OCI-LY1 (cell line): Measurements from ENCODE around the gene EGR4.
"Not testable (repeated sequence)": the region's sequence is repeated elsewhere in the genome, so short reads cannot be mapped to it uniquely, and the experiment has no call there.

ENCODE experiments used
- H2AFZ ChIP-seq: fragments of 200-600 bp; sonication (generic), shearing (Covaris generic); 2 replicates; pipeline ENCODE4 v1.6.0; 2014; ENCODE audit warnings: antibody characterized with exemption, mild to moderate bottlenecking, low read length
- H3F3A ChIP-seq: fragments of 200-600 bp; sonication (generic), shearing (Covaris generic); 2 replicates; pipeline ENCODE4 v1.6.0; 2014; ENCODE audit warnings: mild to moderate bottlenecking, antibody characterized with exemption, low read length, moderate library complexity; ENCODE audit not compliant: insufficient read depth
- H3K27ac ChIP-seq: fragments of 200-600 bp; sonication (generic); 2 replicates; pipeline ENCODE4 v1.5.1; 2014; ENCODE audit warnings: low read length, mixed run types, mild to moderate bottlenecking, low read depth; ENCODE audit not compliant: poor library complexity, severe bottlenecking
- H3K27me3 ChIP-seq: fragments of 200-600 bp; sonication (generic); 2 replicates; pipeline ENCODE4 v1.6.0; 2014; ENCODE audit warnings: antibody characterized with exemption, mild to moderate bottlenecking, low read length, moderate library complexity; ENCODE audit not compliant: insufficient read depth
- H3K36me3 ChIP-seq: fragments of 200-600 bp; sonication (generic); 2 replicates; pipeline ENCODE4 v1.6.1; 2014; ENCODE audit warnings: mild to moderate bottlenecking, antibody characterized with exemption, low read length, moderate library complexity, mixed read lengths; ENCODE audit not compliant: insufficient read depth
- H3K4me1 ChIP-seq: fragments of 200-600 bp; sonication (generic); 2 replicates; pipeline ENCODE4 v1.5.1; 2014; ENCODE audit warnings: mild to moderate bottlenecking, low read length, moderate library complexity; ENCODE audit not compliant: insufficient read depth, severe bottlenecking
- H3K4me2 ChIP-seq: fragments of 200-600 bp; sonication (generic), shearing (Covaris generic); 2 replicates; pipeline ENCODE4 v1.6.1; 2014; ENCODE audit warnings: low read length
- H3K4me3 ChIP-seq: fragments of 200-600 bp; sonication (generic); 2 replicates; pipeline ENCODE4 v1.5.1; 2014; ENCODE audit warnings: low read length, low read depth, mild to moderate bottlenecking, mixed read lengths; ENCODE audit not compliant: poor library complexity, severe bottlenecking
- H3K79me2 ChIP-seq: fragments of 200-600 bp; shearing (Covaris generic); 2 replicates; pipeline ENCODE4 v1.6.1; 2016; ENCODE audit warnings: mixed run types, low read length, mixed read lengths; ENCODE audit not compliant: insufficient read depth
- H3K9ac ChIP-seq: fragments of 200-600 bp; sonication (generic), shearing (Covaris generic); 2 replicates; pipeline ENCODE4 v1.6.1; 2014; ENCODE audit warnings: mild to moderate bottlenecking, low read length, mixed read lengths
- H3K9me2 ChIP-seq: fragments of 200-600 bp; sonication (generic), shearing (Covaris generic); 2 replicates; pipeline ENCODE4 v1.6.1; 2014; ENCODE audit warnings: low read depth, mild to moderate bottlenecking, low read length, mixed read lengths
- H3K9me3 ChIP-seq: fragments of 200-600 bp; shearing (Covaris generic); 2 replicates; pipeline ENCODE4 v1.6.1; 2014; ENCODE audit warnings: low read length, mixed read lengths
- H4K20me1 ChIP-seq: fragments of 200-600 bp; sonication (generic), shearing (Covaris generic); 2 replicates; pipeline ENCODE4 v1.6.0; 2016; ENCODE audit warnings: mild to moderate bottlenecking, low read length; ENCODE audit not compliant: insufficient read depth
- EZH2 ChIP-seq: fragments of 200-600 bp; sonication (generic), shearing (Covaris generic); IDR thresholded peaks from 2 replicates; pipeline ENCODE4 v1.8.0; 2017; ENCODE audit warnings: borderline replicate concordance, mixed run types, mild to moderate bottlenecking, antibody characterized with exemption, low read length, moderate library complexity, mixed read lengths
- TF ChIP-seq, protein P1 (sequence below): fragments of 200-600 bp; sonication (generic), shearing (Covaris generic); IDR thresholded peaks from 2 replicates; pipeline ENCODE4 v1.5.1; 2017; ENCODE audit warnings: mild to moderate bottlenecking, antibody characterized with exemption, low read length, moderate library complexity, mixed read lengths

The EGR4 gene

DNA sequence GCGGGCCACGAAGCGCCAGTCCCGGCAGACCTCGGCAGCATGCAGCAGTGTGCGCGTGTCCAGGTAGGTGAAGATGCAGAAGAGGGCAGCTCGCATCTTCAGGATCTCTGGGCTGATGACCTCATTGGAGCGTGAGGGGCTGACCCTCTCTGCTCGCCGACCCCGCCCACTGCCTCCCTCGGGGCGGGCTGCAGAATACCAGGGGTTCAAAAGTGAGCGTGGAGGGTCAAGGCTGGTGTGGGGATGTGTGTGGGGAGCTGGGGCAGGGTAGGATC lies 29.1 kb downstream of the EGR4 start:
- H3K27me3 ChIP-seq, result no peaks in the 10 kb centered on the region
- no peaks in the 10 kb centered on the region for H4K20me1 ChIP-seq
- H3K4me3 ChIP-seq, result no peak overlapping the region
- H3K4me2 ChIP-seq, result no peak overlapping the region
- H3K4me1 ChIP-seq, result no peaks in the 10 kb centered on the region
- H3K79me2 ChIP-seq, result no peaks in the 10 kb centered on the region
- TF ChIP-seq, protein P1, sequence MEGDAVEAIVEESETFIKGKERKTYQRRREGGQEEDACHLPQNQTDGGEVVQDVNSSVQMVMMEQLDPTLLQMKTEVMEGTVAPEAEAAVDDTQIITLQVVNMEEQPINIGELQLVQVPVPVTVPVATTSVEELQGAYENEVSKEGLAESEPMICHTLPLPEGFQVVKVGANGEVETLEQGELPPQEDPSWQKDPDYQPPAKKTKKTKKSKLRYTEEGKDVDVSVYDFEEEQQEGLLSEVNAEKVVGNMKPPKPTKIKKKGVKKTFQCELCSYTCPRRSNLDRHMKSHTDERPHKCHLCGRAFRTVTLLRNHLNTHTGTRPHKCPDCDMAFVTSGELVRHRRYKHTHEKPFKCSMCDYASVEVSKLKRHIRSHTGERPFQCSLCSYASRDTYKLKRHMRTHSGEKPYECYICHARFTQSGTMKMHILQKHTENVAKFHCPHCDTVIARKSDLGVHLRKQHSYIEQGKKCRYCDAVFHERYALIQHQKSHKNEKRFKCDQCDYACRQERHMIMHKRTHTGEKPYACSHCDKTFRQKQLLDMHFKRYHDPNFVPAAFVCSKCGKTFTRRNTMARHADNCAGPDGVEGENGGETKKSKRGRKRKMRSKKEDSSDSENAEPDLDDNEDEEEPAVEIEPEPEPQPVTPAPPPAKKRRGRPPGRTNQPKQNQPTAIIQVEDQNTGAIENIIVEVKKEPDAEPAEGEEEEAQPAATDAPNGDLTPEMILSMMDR, result no peak
- H3K36me3 ChIP-seq, result peaks cover 74% of the 10 kb centered on the region
- H3K9me3 ChIP-seq, result no peaks in the 10 kb centered on the region
- H2AFZ ChIP-seq, result no peak overlapping the region
- no peaks in the 10 kb centered on the region for H3F3A ChIP-seq
- no peaks in the 10 kb centered on the region for H3K9me2 ChIP-seq
- H3K9ac ChIP-seq, result no peak overlapping the region
- no peak overlapping the region for H3K27ac ChIP-seq

DNA sequence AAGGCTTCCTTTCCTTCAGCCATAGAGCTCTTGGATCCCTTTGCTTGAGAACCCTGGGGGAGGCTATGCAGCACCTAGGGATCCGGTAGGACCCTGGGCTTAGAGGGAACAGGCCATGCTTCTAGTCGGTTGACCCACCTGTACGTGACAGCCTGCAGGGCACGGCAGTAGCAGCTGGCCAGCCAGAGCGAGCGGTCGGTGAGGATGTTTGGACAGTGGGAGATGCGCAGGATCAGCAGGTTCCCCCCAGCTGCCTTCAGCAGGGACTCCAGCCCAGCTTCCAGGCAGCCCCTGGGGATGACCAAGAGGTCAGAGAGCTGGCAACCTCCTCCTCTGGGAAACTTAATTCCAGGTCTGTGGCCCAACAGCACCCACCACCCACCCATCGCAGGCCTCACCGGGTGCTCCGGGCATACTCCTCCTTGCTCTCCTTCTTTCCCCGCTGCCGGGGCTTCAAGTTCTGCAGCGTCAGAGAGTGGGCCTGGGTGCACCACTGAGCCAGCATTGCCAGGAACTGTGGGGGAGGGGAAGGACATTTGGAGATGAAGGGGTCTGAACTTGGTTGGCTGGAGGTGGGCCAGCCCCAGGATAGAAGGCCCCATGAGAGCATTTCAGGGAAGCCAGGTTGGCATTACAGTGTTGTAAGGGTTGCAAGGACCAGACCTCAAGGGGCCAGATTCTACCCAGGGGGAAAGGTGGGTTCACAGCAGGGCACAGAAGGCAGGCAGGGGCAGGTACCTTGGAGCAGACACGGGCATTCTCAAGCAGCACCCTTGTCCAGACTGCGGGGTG lies 29.6 kb downstream of the EGR4 start:
- Histone ChIP-seq H3K27ac (no peak overlapping the region), H3K4me3 (no peak overlapping the region), H3K4me2 (no peak overlapping the region), H2AFZ (no peak overlapping the region), H3K27me3 (no peaks in the 10 kb centered on the region), H3K9ac (no peak overlapping the region), H3K4me1 (no peaks in the 10 kb centered on the region), H3K9me2 (no peaks in the 10 kb centered on the region), H3K36me3 (peaks cover 79% of the 10 kb centered on the region), H3K9me3 (no peaks in the 10 kb centered on the region), H3F3A (no peaks in the 10 kb centered on the region), H3K79me2 (no peaks in the 10 kb centered on the region), H4K20me1 (no peaks in the 10 kb centered on the region)
- TF ChIP-seq, protein P1, result no peak
- TF ChIP-seq EZH2, result no peak

DNA sequence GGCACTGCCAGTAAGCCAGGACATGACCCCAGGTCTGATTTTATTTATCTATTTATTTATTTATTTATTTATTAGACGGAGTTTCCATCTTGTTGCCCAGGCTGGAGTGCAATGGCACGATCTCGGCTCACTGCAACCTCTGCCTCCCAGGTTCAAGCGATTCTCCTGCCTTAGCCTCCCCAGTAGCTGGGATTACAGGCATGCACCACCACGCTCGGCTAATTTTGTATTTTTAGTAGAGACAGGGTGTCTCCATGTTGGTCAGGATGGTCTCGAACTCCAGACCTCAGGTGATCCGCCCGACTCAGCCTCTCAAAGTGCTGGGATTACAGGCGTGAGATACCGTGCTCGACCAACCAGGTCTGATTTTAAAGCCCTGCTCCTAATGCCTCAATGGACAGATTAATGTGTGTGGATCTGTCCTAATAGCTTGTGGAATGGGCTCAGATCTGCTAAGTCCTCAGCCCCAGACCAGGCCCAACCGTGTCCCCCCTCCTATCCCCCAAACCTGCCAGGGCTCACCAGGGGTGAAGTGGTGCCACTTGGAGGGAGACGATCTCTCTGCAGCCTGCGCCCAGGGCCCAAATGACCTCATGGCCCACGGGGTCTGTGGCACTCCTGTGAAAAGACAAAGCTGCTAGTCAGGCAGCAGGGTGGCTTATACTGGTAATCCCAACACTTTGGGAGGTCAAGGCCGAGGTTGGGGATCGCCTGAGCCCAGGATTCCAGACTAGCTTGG lies 30.5 kb downstream of the EGR4 start:
- not testable (repeated sequence) for H3K4me1 ChIP-seq, H3K4me2 ChIP-seq, H3K9ac ChIP-seq, H3K79me2 ChIP-seq, H3F3A ChIP-seq, H3K27ac ChIP-seq, H3K9me2 ChIP-seq, H3K4me3 ChIP-seq, H3K27me3 ChIP-seq, H2AFZ ChIP-seq, H3K9me3 ChIP-seq, H4K20me1 ChIP-seq
- H3K36me3 ChIP-seq, result peaks cover 80% of the 10 kb centered on the region
